Measurements from ENCODE around the gene PALM3. TPM values are rescaled to one million over a fixed set of nuclear protein-coding genes. Genes with fewer than 3 reads are reported as not detected.

The PALM3 gene
- total RNA-seq, 4 donors from 2014 or later: 0.55 to 4.3 TPM; not detected in 2

- no peak for DNase-seq
- Histone ChIP-seq H3K27ac (peak overlapping the region in 1 of 2 donors; percentile 46), H3K27me3 (no peaks in the 10 kb centered on the region), H3K36me3 (no peaks in the 10 kb centered on the region), H3K4me1 (peaks cover 0 to 3% of the 10 kb centered on the region in 2 donors), H3K9me3 (no peaks in the 10 kb centered on the region), H3K4me3 (no peak overlapping the region)
- intact Hi-C loops (cut with DNase I; ENCODE audit: low total_unique reads): no loop called here
- no peak for TF ChIP-seq CTCF (IDR thresholded peaks at IDR 0.05)
These were observed 45.0 kb upstream of the PALM3 start for GRCh38 chr19:14106840-14107239.

- H3K27ac ChIP-seq: no peak overlapping the region
- TF ChIP-seq CTCF (IDR thresholded peaks at IDR 0.05) (no peak), POLR2A (IDR thresholded peaks at IDR 0.05) (no peak)
- H3K36me3 ChIP-seq: no peaks in the 10 kb centered on the region
- no peaks in the 10 kb centered on the region for H3K9me3 ChIP-seq
- DNase-seq: no peak
- H3K27me3 ChIP-seq: no peaks in the 10 kb centered on the region
- no peak overlapping the region for H3K4me3 ChIP-seq
- no peaks in the 10 kb centered on the region for H3K4me1 ChIP-seq
- intact Hi-C loops (cut with DNase I; ENCODE audit: low total_unique reads): no loop called here
These were observed 43.8 kb upstream of the PALM3 start for GRCh38 chr19:14105680-14106079.

- Histone ChIP-seq H3K27ac (no peak overlapping the region), H3K27me3 (no peaks in the 10 kb centered on the region), H3K4me1 (no peaks in the 10 kb centered on the region), H3K9me3 (no peaks in the 10 kb centered on the region), H3K4me3 (no peak overlapping the region), H3K36me3 (no peaks in the 10 kb centered on the region)
- no peak for DNase-seq
- intact Hi-C loops (cut with DNase I; ENCODE audit: low total_unique reads): no loop called here
- TF ChIP-seq CTCF (IDR thresholded peaks at IDR 0.05): no peak
- no peak for TF ChIP-seq POLR2A (IDR thresholded peaks at IDR 0.05)
These were observed 41.4 kb upstream of the PALM3 start for GRCh38 chr19:14103310-14103709.

GRCh38 chr19:14102756-14103155, 40.9 kb upstream of the PALM3 start:
- Histone ChIP-seq H3K27ac (no peak overlapping the region), H3K27me3 (no peaks in the 10 kb centered on the region), H3K4me3 (no peak overlapping the region), H3K36me3 (no peaks in the 10 kb centered on the region), H3K9me3 (no peaks in the 10 kb centered on the region), H3K4me1 (no peaks in the 10 kb centered on the region)
- TF ChIP-seq CTCF (IDR thresholded peaks at IDR 0.05) (no peak), POLR2A (IDR thresholded peaks at IDR 0.05) (no peak)
- DNase-seq: no peak
- intact Hi-C loops (cut with DNase I; ENCODE audit: low total_unique reads): no loop called here

- intact Hi-C loops (cut with DNase I; ENCODE audit: low total_unique reads): no loop called here
- Histone ChIP-seq H3K27me3 (no peaks in the 10 kb centered on the region), H3K27ac (no peak overlapping the region), H3K36me3 (no peaks in the 10 kb centered on the region), H3K4me1 (no peaks in the 10 kb centered on the region), H3K9me3 (no peaks in the 10 kb centered on the region), H3K4me3 (no peak overlapping the region)
- no peak for TF ChIP-seq POLR2A (IDR thresholded peaks at IDR 0.05)
- TF ChIP-seq CTCF (IDR thresholded peaks at IDR 0.05): no peak
- no peak for DNase-seq
These were observed 40.3 kb upstream of the PALM3 start for GRCh38 chr19:14102102-14102696.
